Stimulated activated CD8-positive, alpha-beta memory T cell treated with anti-CD3 and anti-CD28 coated beads, Interleukin-7, amount 100 ng/mL, for 1 hour (primary cell): Measurements from ENCODE around the gene CORO6.
"Not testable (repeated sequence)": the region's sequence is repeated elsewhere in the genome, so short reads cannot be mapped to it uniquely, and the experiment has no call there.

Experiments
- DNase-seq, 2 donors: peaks; one replicate each; pipeline ENCODE4 v3.0.0-alpha.2; 2020; ENCODE audit warnings: low read depth in 2 of 2

CORO6 gene

GRCh38 chr17:29622337-29623282, at the start of gene CORO6:
TSS of gene CORO6 (minus strand) at chr17:29622912. CDS start at chr17:29621421, 1,491 bp downstream.
- DNase-seq: peak in 1 of 2 donors; percentile 44

- no peak for DNase-seq
Observed at GRCh38 chr17:29671661-29672060, 48.9 kb upstream of the CORO6 start.

- DNase-seq: no peak
Observed at GRCh38 chr17:29669266-29669665, 46.6 kb upstream of the CORO6 start.

GRCh38 chr17:29667969-29668368, 45.3 kb upstream of the CORO6 start:
- no peak for DNase-seq

GRCh38 chr17:29665481-29665810, 42.7 kb upstream of the CORO6 start:
- DNase-seq: no peak

GRCh38 chr17:29664743-29665480, 42.2 kb upstream of the CORO6 start:
- DNase-seq: no peak

- DNase-seq: no peak
Observed at GRCh38 chr17:29663155-29663554, 40.4 kb upstream of the CORO6 start.

GRCh38 chr17:29661213-29661612, 38.5 kb upstream of the CORO6 start:
- no peak for DNase-seq

GRCh38 chr17:29659155-29659554, 36.4 kb upstream of the CORO6 start:
- no peak for DNase-seq

GRCh38 chr17:29655323-29655722, 32.6 kb upstream of the CORO6 start:
- no peak for DNase-seq

- no peak for DNase-seq
Observed at GRCh38 chr17:29653995-29654714, 31.4 kb upstream of the CORO6 start.

GRCh38 chr17:29652976-29653375, 30.3 kb upstream of the CORO6 start:
- DNase-seq: no peak

- DNase-seq: not testable (repeated sequence)
Observed at GRCh38 chr17:29651913-29652312, 29.2 kb upstream of the CORO6 start.

- no peak for DNase-seq
Observed at GRCh38 chr17:29650396-29650795, 27.7 kb upstream of the CORO6 start.

GRCh38 chr17:29649359-29649758, 26.6 kb upstream of the CORO6 start:
- no peak for DNase-seq

GRCh38 chr17:29648005-29648404, 25.3 kb upstream of the CORO6 start:
- no peak for DNase-seq

- DNase-seq: no peak
Observed at GRCh38 chr17:29645515-29646051, 22.9 kb upstream of the CORO6 start.

GRCh38 chr17:29643817-29644160, 21.1 kb upstream of the CORO6 start:
- no peak for DNase-seq

- DNase-seq: no peak
Observed at GRCh38 chr17:29642171-29642611, 19.5 kb upstream of the CORO6 start.

- no peak for DNase-seq
Observed at GRCh38 chr17:29640981-29641642, 18.4 kb upstream of the CORO6 start.

GRCh38 chr17:29640413-29640812, 17.7 kb upstream of the CORO6 start:
- DNase-seq: no peak
